Heart left ventricle (tissue), 13 donors: ENCODE results near the gene PKLR.

Experiments used
- POLR2A ChIP-seq, 2 donors: fragments of 450-650 bp; IDR thresholded peaks; one replicate each; pipeline ENCODE4 v1.6.1; 2017; ENCODE audit warnings: antibody characterized with exemption in 2 of 2, mild to moderate bottlenecking in 2 of 2, moderate library complexity in 2 of 2
- TF ChIP-seq, protein P1 (sequence below), 12 donors: fragments of 200-600 bp; sonication (generic) in 4 of 12; IDR thresholded peaks; one replicate each; pipeline versions ENCODE4 v1.5.0 to v1.8.0; 2018 to 2022; ENCODE audit warnings: antibody characterized with exemption in 12 of 12, mild to moderate bottlenecking in 5 of 12
- donor health status: ischemic (EF 13 %, LVEDD 7.1; RV severe dilation, severe dysfunction).
- donor health status: DM: no; HTN: yes; CAD: no.
- donor health status: DM: no; HTN: no; CAD: no.
- donor health status: ischemic (EF 25% LVEDD 6.9; RV normal size, moderate dysfunction).
- donor health status: ischemic (EF 25% LVEDD 5.7; RV mildly dilated, moderate dysfunction).
- donor health status: ischemic (EF 35%, LVEDD 5.7; RV mildly dilated, moderate dysfunction).
- donor health status: nonischemic (EF 11% LVEDD 7.7; RV severe dilation, severe dysfunction).
- donor health status: DM: yes; HTN: yes; CAD: no.
- donor health status: PGD.
- donor health status: ischemic (EF 29% LVEDD 5.4; RV normal size, mild dysfunction).
- donor health status: nonischemic (EF 23%, LVEDD 6.1; RV moderate dilation, normal function).

DNA sequence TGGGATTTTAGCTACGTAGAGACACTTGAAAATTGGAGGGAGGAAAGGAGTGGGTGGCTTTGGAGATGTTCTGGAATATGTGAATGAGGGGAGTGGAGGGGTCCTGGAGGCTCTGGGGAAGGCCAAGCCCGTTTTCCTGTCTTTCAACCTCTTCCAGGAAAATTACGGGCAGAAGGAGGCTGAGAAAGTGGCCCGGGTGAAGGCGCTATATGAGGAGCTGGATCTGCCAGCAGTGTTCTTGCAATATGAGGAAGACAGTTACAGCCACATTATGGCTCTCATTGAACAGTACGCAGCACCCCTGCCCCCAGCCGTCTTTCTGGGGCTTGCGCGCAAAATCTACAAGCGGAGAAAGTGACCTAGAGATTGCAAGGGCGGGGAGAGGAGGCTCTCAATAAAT, 19.0 kb upstream of the PKLR start:
- TF ChIP-seq, protein P1, sequence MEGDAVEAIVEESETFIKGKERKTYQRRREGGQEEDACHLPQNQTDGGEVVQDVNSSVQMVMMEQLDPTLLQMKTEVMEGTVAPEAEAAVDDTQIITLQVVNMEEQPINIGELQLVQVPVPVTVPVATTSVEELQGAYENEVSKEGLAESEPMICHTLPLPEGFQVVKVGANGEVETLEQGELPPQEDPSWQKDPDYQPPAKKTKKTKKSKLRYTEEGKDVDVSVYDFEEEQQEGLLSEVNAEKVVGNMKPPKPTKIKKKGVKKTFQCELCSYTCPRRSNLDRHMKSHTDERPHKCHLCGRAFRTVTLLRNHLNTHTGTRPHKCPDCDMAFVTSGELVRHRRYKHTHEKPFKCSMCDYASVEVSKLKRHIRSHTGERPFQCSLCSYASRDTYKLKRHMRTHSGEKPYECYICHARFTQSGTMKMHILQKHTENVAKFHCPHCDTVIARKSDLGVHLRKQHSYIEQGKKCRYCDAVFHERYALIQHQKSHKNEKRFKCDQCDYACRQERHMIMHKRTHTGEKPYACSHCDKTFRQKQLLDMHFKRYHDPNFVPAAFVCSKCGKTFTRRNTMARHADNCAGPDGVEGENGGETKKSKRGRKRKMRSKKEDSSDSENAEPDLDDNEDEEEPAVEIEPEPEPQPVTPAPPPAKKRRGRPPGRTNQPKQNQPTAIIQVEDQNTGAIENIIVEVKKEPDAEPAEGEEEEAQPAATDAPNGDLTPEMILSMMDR (IDR thresholded peaks at IDR 0.05), result no peak
- TF ChIP-seq POLR2A (IDR thresholded peaks at IDR 0.05), result no peak
